HG02973 (cell line): ENCODE measurements around the gene KRTAP15-1.

Experiments used
- ATAC-seq: cut with Tn5 transposase; IDR thresholded peaks from one replicate; pipeline ENCODE4 v1.9.1; 2021; ENCODE audit warnings: moderate library complexity; ENCODE audit not compliant: unreplicated experiment

Gene KRTAP15-1

DNA sequence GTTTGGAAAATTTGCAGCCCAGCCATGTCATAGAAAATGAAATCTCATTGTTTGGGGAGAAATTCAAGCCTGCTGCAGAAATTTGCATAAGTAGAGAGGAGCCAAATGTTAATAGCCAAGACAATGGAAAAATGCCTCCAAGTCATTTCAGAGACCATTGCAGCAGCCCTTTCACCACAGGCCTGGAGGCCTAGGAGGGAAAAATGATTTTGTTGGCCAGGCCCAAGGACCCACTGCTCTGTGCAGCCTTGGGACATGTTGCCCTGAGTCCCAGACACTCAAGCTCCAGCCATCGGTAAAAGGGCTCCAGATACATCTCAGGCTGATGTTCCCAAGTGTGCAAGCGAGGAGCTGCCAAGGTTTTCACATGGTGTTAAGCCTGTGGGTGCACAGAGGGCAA, 46.1 kb downstream of the KRTAP15-1 start:
- ATAC-seq = no peak

- ATAC-seq = no peak
Measured at GRCh38 chr21:30487336-30487735, 47.3 kb downstream of the KRTAP15-1 start, which contains the start of gene KRTAP19-2. KRTAP19-2 (minus strand) TSS chr21:30487436; CDS start chr21:30487348, 88 bp downstream.
